Effector memory CD4-positive, alpha-beta T cell (primary cell): Measurements from ENCODE around the gene EOMES.
"Not testable (repeated sequence)": the region's sequence is repeated elsewhere in the genome, so short reads cannot be mapped to it uniquely, and the experiment has no call there.

ENCODE experiments used
- DNase-seq, 3 donors: peaks; one replicate each; pipeline ENCODE4 v3.0.0-alpha.2; 2020
- H3K27ac ChIP-seq: 2 replicates; pipeline ENCODE4 v1.7.0; 2013; ENCODE audit warnings: mild to moderate bottlenecking, low read length, moderate library complexity; ENCODE audit not compliant: insufficient read depth, poor library complexity, severe bottlenecking
- H3K27me3 ChIP-seq: replicated peaks from 2 replicates; pipeline ENCODE4 v1.7.0; 2013; ENCODE audit warnings: mild to moderate bottlenecking, low read length; ENCODE audit not compliant: insufficient read depth, control insufficient read depth, poor library complexity, severe bottlenecking
- H3K36me3 ChIP-seq: 2 replicates; pipeline ENCODE4 v1.7.0; 2013; ENCODE audit warnings: mild to moderate bottlenecking, low read length, moderate library complexity; ENCODE audit not compliant: control insufficient read depth, insufficient read depth
- H3K4me1 ChIP-seq: 2 replicates; pipeline ENCODE4 v1.7.0; 2013; ENCODE audit warnings: low read length, mild to moderate bottlenecking; ENCODE audit not compliant: control insufficient read depth, insufficient read depth, poor library complexity, severe bottlenecking
- H3K4me3 ChIP-seq: 2 replicates; pipeline ENCODE4 v1.7.0; 2013; ENCODE audit warnings: low read length, low read depth, mild to moderate bottlenecking; ENCODE audit not compliant: insufficient read depth, poor library complexity, severe bottlenecking
- H3K9me3 ChIP-seq: 2 replicates; pipeline ENCODE4 v1.7.0; 2013; ENCODE audit warnings: mild to moderate bottlenecking, low read length, moderate library complexity; ENCODE audit not compliant: control insufficient read depth
- total RNA-seq, 3 donors: gene quantifications; one replicate each; lab custom pipeline; 2026; lab: John Stamatoyannopoulos, UW

Gene EOMES
- 7.1 to 50.5 (median 20.5) reads per million in 3 donors for total RNA-seq

DNA sequence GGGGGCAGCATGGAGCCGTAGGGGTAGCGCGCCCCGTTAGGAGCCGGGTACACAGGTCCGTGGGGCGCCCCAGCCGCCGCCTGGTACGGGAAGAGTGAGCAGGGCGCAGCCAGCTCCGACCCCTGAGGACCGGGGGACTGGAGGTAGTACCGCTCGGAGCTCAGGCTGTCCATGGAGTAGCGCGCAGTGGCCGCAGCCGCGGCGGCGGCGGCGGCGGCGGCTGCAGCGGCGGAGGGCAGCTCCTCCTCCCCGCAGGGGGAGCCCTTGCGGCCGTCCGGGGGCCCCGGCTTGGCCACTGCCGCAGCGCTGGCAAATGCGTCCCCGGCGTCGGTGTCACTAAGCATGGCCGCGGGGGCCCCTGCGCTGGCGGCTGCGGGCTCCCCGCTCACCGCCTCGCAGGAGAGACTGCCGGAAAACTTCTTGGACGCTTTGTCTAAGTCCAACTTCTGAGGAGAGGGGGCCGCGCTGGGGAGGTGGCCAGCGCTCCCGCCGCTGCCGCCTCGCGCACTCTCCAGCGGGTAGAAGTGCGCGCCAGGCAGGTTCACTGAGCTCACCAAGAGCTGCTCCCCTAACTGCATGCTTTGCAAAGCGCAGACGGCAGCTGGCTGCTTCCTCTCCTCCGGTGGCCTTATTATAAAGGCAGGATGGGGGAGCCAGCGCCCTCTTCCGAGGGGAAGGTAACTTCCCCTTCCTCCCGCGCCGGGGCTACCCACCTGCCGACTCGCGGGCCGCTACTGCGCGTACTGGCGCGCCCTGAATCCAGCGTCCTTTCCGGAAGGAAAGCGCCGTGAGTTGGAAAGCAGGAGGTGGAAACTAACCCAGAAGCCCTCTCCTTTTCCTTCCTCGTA is at the start of gene EOMES:
TSS of gene EOMES (minus strand) at position 607 of the 848 bp plus-strand sequence. CDS start at position 578, 29 bp downstream.
- DNase-seq = peak; percentile 54 to 63 (median 55)
- peaks cover 35% of the 10 kb centered on the region for H3K4me1 ChIP-seq
- H3K4me3 ChIP-seq = peak within 1 kb of the TSS; percentile 76

DNA sequence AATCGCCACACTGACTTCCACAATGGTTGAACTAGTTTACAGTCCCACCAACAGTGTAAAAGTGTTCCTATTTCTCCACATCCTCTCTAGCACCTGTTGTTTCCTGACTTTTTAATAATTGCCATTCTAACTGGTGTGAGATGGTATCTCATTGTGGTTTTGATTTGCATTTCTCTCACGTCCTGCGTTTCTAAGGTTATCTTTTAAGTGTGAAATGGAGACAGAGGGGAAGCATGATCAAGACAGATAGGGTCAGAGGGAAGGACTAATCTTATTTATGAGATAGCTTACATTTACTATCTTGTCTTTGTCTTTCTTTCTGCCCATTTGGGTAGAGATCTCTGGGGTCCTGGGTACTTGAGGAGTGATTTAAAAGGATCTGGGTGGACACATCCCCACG is 48.3 kb upstream of the EOMES start:
- H3K4me1 ChIP-seq, H3K27me3 ChIP-seq, H3K9me3 ChIP-seq, H3K27ac ChIP-seq, DNase-seq, H3K36me3 ChIP-seq, H3K4me3 ChIP-seq: not testable (repeated sequence)

More for the DNA sequence above, at the start of gene EOMES:
- Histone ChIP-seq H3K36me3 (no peaks in the 10 kb centered on the region), H3K9me3 (no peaks in the 10 kb centered on the region), H3K27me3 (peaks cover 52% of the 10 kb centered on the region), H3K27ac (no peak within 1 kb of the TSS)

DNA sequence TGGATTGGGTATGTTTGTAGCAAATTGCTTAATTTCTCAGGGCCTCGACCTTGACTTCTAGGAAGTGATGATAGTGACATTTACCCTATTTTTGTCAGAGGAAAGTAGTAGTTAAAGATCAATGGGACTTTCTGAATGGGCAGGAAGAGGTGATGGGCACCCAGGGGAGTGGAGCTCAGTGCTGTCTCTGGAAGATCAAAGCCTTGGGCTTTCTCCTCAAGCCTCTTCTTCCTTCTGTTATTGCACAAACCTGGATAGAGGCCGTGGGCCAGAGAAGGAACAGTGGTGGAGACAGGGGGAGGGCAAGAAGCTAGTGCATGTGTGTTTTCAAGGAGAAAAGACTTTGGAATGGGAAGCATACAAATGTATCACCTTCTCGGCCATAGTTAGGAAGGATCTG is 44.9 kb upstream of the EOMES start:
- Histone ChIP-seq H3K36me3 (no peaks in the 10 kb centered on the region), H3K27me3 (no peaks in the 10 kb centered on the region), H3K4me3 (no peak overlapping the region), H3K4me1 (no peaks in the 10 kb centered on the region), H3K9me3 (no peaks in the 10 kb centered on the region), H3K27ac (no peak overlapping the region)
- no peak for DNase-seq

DNA sequence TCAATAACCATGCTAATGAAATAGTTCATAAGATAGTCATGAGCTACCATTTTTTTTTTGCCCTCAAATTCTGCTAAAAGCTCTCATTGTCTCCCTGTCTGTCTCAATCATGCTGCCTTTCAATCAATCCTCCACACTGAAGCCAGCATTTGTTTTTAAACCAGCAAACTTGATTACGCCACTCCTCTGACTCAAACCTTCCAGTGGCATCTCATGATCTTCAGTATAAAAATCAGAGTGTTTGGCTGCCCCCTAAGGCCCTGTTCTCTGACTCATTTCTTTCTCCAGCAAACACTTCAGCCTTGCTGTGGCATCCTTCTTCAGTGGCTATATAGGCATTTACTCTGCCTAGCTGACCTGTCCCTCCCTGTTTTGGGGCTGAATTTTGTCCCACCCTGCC is 36.0 kb upstream of the EOMES start:
- DNase-seq = no peak
- no peaks in the 10 kb centered on the region for H3K36me3 ChIP-seq
- no peaks in the 10 kb centered on the region for H3K27me3 ChIP-seq
- H3K4me1 ChIP-seq = no peaks in the 10 kb centered on the region
- H3K27ac ChIP-seq = no peak overlapping the region
- no peaks in the 10 kb centered on the region for H3K9me3 ChIP-seq
- H3K4me3 ChIP-seq = no peak overlapping the region

DNA sequence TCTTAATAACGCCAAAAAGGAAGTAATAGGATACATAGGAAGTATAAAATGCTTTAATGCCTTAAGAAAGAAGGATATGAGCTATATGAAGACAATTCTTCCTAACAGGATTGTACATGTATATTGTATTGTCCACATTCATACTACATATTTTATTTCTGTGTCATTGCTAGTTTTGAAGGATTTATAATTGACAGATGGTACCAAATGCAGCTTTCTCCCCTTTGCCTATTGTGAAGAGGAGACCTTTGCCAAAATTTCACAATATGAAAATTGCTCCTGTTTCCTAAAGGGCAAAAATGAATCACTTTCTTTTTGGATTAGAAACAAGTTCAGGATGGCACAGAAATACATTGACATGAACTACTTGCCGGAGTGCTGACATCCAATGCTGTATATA is 34.8 kb upstream of the EOMES start:
- Histone ChIP-seq H3K36me3 (no peaks in the 10 kb centered on the region), H3K4me3 (no peak overlapping the region), H3K9me3 (no peaks in the 10 kb centered on the region), H3K27ac (no peak overlapping the region), H3K27me3 (no peaks in the 10 kb centered on the region), H3K4me1 (no peaks in the 10 kb centered on the region)
- DNase-seq = no peak

DNA sequence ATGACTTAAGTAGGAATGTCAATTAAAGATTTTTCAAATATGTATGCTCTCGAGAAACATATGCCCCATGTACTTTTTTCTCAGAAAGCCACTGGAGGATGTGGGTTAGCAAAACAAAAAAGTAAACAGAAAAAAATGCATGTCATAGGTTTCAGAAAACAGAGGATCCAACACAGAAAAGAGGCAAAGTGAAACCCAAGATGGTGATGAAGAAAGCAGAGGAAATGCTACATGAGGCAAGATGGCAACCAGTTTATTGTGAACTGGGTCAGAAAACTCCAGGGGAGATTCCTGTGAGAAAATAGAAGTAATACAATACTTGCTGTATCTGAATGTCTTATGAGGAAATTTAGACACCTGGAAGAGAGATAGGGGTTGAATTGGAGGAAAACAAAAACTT is 30.8 kb upstream of the EOMES start:
- no peak for DNase-seq
- H3K27me3 ChIP-seq = no peaks in the 10 kb centered on the region
- no peaks in the 10 kb centered on the region for H3K4me1 ChIP-seq
- H3K4me3 ChIP-seq = no peak overlapping the region
- no peak overlapping the region for H3K27ac ChIP-seq
- H3K36me3 ChIP-seq = no peaks in the 10 kb centered on the region
- no peaks in the 10 kb centered on the region for H3K9me3 ChIP-seq

DNA sequence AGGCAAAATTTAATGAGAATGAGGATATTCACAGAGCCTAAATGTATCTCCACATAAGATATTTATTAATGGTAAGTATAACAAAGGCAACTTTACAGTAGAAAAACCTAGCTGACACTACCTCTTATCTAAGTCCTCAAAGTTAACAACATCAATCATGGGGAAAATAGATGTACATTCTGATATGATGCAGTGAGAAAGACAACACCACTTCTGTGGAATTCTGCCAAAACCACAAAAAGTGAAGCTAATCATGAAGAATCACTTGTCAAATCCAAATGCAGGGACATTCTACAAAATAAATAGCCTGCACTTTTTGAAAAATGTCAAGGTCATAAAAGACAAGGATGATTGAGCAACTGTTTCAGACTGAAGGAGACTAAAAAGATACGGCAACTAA is 27.5 kb upstream of the EOMES start:
- H3K4me1 ChIP-seq = no peaks in the 10 kb centered on the region
- H3K4me3 ChIP-seq = no peak overlapping the region
- H3K36me3 ChIP-seq = no peaks in the 10 kb centered on the region
- H3K27me3 ChIP-seq = no peaks in the 10 kb centered on the region
- no peak overlapping the region for H3K27ac ChIP-seq
- H3K9me3 ChIP-seq = no peaks in the 10 kb centered on the region
- DNase-seq = no peak

DNA sequence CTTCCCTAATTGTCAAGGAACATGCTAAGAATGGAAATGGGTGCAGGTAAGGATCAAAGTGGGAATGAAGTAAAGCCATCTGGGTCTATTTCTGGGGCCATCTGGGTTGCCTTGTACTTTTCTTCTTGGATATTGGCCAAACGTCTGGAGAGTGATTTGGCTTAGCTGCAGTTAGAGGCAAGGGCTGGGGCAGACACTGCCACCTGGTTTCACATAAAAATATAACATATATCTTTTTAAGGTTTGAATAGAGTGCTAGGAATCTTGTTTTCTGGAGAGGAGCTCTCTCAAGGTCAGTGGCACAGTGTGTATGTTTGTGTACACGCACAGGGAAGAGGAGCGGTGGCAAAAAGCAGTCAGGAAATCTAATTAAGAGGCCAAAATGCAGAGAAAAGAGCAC is 24.7 kb upstream of the EOMES start:
- H3K9me3 ChIP-seq = no peaks in the 10 kb centered on the region
- no peak for DNase-seq
- no peaks in the 10 kb centered on the region for H3K27me3 ChIP-seq
- H3K27ac ChIP-seq = no peak overlapping the region
- no peak overlapping the region for H3K4me3 ChIP-seq
- H3K36me3 ChIP-seq = no peaks in the 10 kb centered on the region
- H3K4me1 ChIP-seq = no peaks in the 10 kb centered on the region

DNA sequence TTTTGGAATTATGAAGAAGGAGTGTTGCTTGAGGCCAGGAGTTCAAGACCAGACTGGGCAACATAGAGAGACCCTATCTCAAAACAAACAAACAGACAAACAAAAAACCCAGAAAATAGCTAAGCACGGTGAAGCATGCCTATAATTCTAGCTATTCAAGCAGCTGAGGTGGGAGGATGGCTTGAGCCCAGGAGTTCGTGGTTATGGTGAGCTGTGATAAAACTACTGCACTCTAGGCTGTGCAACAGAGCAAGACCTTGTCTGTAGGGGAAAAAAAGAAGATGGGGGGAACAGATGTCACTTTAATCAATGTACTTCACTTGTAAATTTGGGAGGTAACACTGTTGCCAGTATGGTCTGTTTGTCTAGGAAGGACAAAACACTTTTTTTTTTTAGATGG is 18.7 kb upstream of the EOMES start:
- no peaks in the 10 kb centered on the region for H3K36me3 ChIP-seq
- H3K4me1 ChIP-seq = no peaks in the 10 kb centered on the region
- no peak overlapping the region for H3K27ac ChIP-seq
- H3K27me3 ChIP-seq = no peaks in the 10 kb centered on the region
- DNase-seq = no peak
- no peaks in the 10 kb centered on the region for H3K9me3 ChIP-seq
- no peak overlapping the region for H3K4me3 ChIP-seq

DNA sequence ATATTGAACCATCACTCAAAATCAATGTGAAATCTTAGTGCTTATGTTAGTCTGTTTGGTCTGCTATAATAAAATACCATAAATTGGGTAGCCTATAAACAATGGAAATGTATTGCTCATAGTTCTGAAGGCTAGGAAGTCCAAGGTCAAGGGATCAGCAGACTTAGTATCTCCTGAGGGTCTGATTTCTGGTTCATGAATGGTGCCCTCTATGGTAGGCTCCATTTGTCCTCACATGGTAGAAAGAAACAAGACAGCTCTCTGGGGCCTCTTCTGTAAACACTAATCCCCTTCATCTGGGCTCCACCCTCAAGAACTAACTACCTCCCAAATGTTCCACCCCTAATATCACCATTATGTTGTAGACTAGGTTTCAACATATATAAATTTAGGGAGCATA is 15.0 kb upstream of the EOMES start:
- Histone ChIP-seq H3K27me3 (no peaks in the 10 kb centered on the region), H3K27ac (no peak overlapping the region), H3K4me1 (no peaks in the 10 kb centered on the region), H3K4me3 (no peak overlapping the region), H3K9me3 (no peaks in the 10 kb centered on the region), H3K36me3 (no peaks in the 10 kb centered on the region)
- no peak for DNase-seq
